HTR-8/SVneo (cell line): Measurements from ENCODE around the gene RPL37.
A peak's percentile ranks its signal among the peaks of the same experiment; 100 is the strongest.
"Not testable (repeated sequence)": the region's sequence is repeated elsewhere in the genome, so short reads cannot be mapped to it uniquely, and the experiment has no call there.

Experiments
- DNase-seq: peaks from one replicate; pipeline ENCODE4 v3.0.0; 2011; ENCODE audit warnings: low spot score, mixed read lengths; ENCODE audit not compliant: insufficient read length
- FAIRE-seq: peaks from 2 replicates; lab custom pipeline; 2011; peaks lifted over from hg19 to GRCh38; lab: Jason Lieb, UNC

Gene RPL37

GRCh38 chr5:40798801-40799210, 36.2 kb downstream of the RPL37 start:
- no peak for FAIRE-seq
- peak; percentile 82 for DNase-seq

GRCh38 chr5:40798012-40798800, 36.8 kb downstream of the RPL37 start, which contains the start of gene PRKAA1:
Gene PRKAA1, minus strand, starts transcription at chr5:40798374. Its CDS starts 185 bp downstream, at chr5:40798189.
- FAIRE-seq (peak; percentile 86), DNase-seq (peak; percentile 95)

GRCh38 chr5:40797273-40798011, 37.6 kb downstream of the RPL37 start:
- DNase-seq (peak; percentile 69), FAIRE-seq (peak; percentile 68)

- no peak for DNase-seq
- no peak for FAIRE-seq
Observed at GRCh38 chr5:40796487-40796889, 38.5 kb downstream of the RPL37 start.

- not testable (repeated sequence) for DNase-seq, FAIRE-seq
Observed at GRCh38 chr5:40794877-40795276, 40.1 kb downstream of the RPL37 start.

- not testable (repeated sequence) for DNase-seq, FAIRE-seq
Observed at GRCh38 chr5:40794340-40794739, 40.7 kb downstream of the RPL37 start.

GRCh38 chr5:40792691-40793090, 42.3 kb downstream of the RPL37 start:
- FAIRE-seq, DNase-seq: not testable (repeated sequence)

GRCh38 chr5:40791715-40792139, 43.3 kb downstream of the RPL37 start:
- FAIRE-seq (no peak), DNase-seq (no peak)

- no peak for DNase-seq
- FAIRE-seq, result no peak
Observed at GRCh38 chr5:40790947-40791593, 44.0 kb downstream of the RPL37 start.

- not testable (repeated sequence) for FAIRE-seq, DNase-seq
Observed at GRCh38 chr5:40788941-40789340, 46.1 kb downstream of the RPL37 start.

GRCh38 chr5:40787986-40788385, 47.0 kb downstream of the RPL37 start:
- FAIRE-seq (no peak), DNase-seq (no peak)

GRCh38 chr5:40786664-40787063, 48.4 kb downstream of the RPL37 start:
- FAIRE-seq, DNase-seq: not testable (repeated sequence)

GRCh38 chr5:40784916-40785315, 50.1 kb downstream of the RPL37 start:
- FAIRE-seq (no peak), DNase-seq (no peak)

GRCh38 chr5:40784027-40784653, 50.9 kb downstream of the RPL37 start:
- FAIRE-seq, result no peak
- DNase-seq, result no peak

GRCh38 chr5:40781843-40782409, 53.1 kb downstream of the RPL37 start:
- DNase-seq, result no peak
- no peak for FAIRE-seq

- DNase-seq (no peak), FAIRE-seq (no peak)
Observed at GRCh38 chr5:40780858-40781257, 54.2 kb downstream of the RPL37 start.

GRCh38 chr5:40780199-40780598, 54.8 kb downstream of the RPL37 start:
- FAIRE-seq, result no peak
- no peak for DNase-seq

- no peak for DNase-seq
- no peak for FAIRE-seq
Observed at GRCh38 chr5:40779561-40779960, 55.5 kb downstream of the RPL37 start.

- DNase-seq (no peak), FAIRE-seq (no peak)
Observed at GRCh38 chr5:40778133-40778532, 56.9 kb downstream of the RPL37 start.

- no peak for DNase-seq
- FAIRE-seq, result no peak
Observed at GRCh38 chr5:40776658-40776977, 58.4 kb downstream of the RPL37 start.
